HG03108 (cell line): ENCODE results near the gene WNT9A.

Source experiments
- ATAC-seq: cut with Tn5 transposase; IDR thresholded peaks from one replicate; pipeline ENCODE4 v1.9.1; 2021; ENCODE audit warnings: moderate library complexity; ENCODE audit not compliant: unreplicated experiment

WNT9A gene

DNA sequence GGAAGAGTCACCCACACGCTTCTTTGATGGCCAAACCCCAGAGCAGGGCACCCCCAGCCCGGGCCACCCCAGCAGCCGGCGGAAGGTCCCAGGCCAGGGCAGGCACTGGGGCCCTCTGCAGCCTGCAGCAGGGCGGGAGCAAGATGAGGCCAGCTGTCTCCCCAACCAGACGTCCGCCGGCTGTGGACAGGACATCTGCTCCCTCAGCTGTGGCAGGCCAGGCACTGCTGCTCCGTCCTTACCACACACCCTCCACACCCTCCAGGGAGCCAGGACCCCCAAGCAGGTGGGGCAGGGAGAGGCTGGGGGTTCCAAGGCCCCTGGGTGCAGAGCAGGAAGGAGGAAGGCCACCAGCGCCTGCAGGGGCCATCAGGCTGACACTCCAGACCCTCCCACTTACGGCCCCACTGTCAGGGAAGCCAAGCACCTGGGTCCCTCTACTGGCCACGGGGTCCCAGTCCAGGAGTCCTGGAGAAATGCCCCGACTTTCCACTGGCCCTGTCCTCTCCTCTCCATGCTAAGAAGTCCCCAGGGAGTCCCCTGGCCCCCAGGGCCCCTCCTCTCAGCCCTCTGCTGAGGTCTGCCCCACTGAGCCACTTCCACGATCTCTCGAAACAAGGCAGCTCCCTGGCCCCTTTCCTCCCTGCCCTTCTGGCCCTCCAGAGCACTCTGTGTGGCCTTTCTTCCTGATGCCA, 5.6 kb downstream of the WNT9A start:
- ATAC-seq = no peak

DNA sequence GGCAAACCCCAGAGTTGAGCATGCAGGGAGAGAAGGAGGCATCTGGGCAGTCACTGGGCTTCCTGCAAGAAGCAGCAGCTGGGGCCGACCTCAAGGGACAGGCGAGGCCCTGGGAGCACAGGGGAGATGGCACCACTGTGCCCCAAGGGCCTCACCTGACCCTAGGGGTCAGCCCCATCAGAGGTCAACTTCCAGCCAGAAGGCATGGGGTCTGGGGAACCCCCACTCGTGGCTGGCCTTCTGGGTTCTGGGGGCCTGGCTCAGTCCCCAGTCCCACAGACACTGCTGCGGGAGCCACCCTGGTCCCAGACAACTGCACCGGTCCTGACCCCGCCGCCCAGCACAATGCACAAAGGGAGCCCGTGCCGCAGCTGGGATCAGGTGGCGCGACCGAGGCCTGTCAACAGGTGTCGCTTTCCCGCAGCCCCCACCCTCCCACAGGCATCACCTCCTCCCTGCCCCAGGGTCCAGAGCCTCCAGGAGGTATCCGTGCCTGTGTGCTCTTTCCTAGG, 6.2 kb downstream of the WNT9A start:
- ATAC-seq = no peak

DNA sequence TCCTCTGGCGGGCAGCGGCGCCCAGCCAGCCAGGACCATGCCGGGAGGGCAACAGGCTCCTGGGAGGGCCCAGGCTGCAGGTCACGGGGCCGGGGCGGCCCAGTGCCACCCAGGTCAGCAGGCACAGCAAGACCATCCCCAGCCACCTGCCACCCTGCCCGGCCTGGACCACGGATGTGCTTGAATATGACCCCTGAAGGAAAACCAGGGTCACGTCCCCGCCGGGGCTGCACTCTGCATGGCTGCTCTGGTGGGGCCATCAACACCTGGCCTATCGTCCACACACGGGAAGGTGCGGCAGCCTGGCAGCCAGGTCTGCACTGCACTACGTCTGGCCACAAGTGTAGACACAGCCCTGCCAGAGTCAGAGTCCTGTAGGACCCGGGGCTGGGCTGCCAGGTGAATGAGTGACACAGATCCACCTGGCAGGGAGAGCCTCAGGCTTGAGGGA, 6.9 kb downstream of the WNT9A start:
- no peak for ATAC-seq

DNA sequence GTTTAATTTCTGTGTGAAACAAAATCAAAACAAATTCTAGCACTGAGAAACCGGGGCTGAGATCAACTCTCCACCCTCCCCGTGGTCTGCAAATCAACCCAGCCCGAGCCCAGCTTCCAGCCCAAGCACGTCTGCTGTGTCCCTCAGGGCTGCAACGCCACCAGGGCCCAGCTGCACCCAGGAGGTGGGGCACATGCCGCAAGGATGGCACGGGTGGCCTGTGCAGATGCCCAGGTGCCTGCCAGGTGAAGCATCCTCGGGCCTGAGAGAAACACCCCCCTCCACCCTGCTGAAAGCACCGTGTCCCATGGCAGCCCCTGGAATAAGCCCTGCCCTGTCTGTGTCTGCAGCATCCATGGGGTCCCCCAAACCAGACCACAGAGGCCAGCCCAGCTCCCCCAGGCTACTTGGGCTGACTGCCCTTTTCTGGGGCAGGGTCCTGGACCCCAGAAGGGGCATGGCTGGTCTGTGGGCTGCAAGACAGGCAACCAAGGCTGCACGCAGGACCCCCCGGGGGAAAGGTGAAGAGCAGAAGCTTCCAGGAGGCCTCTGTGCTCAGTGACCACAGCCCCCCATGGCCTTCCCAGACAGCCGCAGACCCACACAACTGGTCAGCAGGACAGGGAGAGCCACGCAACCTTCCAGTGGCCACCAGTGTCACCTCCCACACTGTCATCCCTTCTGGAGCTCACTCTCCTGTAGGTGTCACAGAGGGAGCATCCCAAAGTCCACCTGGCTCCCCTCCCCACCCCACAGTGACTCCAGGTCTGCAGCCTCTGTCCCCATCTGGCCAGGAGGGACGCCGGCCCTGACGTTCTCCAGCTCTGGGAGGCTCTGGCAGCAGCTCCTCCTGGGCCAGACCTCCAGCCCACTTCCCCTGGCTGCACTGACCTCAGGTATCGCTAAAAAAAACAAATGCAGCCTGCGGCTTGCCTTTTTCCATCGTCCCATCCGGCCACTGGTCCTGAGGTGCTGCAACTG, 7.7 kb downstream of the WNT9A start:
- no peak for ATAC-seq

DNA sequence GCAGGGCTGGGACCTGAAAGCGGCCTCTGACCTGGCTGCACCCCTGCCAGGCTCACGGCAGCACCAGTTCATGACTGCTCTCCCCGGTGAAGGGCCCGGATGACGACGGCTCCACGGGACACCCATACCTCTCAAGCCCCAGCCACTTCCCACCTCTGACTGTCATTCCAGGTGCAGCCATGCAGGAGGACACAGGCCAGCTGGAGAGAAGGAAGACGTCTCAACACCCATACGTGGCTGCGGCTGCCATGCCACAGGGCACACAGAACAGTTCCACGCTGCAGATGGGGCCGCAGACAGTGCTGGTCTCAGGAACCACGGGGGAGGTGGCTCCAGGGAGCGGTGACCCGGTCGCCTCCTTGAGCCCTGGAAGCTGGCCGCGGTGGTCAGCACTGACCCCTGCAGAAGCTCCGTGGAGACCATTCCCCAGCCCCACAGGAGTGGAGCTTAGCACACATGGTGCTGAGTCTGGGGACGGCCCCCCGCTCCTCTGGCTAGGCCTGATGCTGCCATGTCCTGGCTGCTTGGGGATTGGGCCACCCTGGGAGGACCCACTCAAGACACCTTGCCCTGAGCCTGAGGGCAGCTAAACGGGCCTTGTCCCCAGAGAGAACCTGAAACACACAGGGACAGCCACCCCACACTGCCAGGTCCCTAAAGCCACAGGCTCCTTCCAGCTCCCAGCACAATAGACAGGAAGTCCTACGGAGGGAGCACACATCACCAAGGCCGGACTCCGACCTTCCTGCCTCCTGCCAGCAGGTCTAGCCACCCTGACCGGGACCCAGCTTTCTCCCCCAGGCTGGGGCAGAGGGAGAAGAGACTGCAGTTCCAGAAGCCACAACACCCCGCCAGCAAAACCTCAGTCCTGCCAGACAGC, 8.6 kb downstream of the WNT9A start:
- ATAC-seq = no peak

DNA sequence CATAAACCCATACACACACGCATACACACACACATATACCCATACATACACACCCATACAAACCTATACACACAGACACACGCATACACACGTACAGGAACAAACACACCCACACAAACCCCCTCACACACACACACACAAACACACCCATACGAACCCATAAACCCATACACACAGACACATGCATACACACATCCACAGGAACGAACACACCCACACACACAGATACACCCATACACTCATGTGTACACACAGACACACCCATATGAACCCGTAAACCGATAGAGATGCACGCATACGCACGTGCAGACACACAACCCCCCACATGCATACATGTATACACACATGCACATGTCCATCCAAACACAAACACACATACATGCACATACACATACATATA, 9.5 kb downstream of the WNT9A start:
- ATAC-seq = no peak

DNA sequence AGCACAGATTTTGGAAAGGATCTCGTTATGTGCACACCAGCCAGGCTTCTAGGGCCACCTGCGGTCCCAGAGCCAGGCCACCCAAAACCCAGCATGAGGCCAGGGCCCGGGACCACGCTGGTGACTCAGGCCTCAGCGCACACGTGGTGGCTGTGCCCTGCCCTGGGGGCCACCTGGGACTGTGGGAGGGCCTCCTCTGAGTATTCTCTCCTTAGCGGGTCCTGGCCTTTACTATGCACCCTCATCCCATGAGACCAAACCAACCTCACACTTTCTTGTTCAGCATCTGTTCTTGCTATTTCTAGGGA, 9.9 kb downstream of the WNT9A start:
- ATAC-seq = no peak

DNA sequence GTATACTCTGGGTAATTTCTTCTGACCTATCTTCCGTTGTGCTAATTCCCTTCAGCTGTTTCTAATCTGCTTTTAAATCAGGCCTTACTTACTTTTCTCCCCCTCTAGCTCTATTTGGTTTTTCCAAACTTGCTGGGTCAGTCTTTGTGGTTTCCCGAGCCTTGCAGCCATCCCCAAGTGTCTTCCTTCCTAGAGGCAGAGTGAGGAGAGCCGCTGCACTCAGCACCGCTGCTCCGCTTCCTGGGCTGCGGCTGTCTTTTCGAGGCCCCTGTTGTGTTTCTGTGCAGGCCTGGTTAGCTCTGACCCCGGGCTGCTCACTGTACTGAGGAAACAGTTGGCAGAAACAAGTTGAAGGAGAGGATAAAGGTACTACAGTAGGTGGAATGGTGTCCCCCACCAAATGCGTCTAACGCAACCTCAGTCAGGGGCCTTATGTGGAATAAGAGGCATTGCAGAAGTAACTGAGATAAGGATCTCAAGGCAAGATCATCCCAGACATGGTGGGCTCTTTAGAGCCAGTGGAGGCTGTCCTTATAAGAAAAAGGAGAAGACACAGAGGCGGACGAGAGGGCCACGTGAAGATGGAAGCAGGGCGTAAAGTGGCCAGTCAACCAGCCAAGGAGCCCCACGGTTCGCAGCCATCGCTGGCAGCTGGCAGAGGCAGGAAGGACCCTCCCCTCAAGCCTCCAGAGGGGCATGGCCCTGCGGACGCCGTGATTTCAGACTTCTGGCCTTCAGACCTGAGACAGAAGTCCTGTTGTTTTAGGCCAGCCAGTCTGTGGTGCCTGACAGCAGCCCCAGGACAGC, 10.5 kb downstream of the WNT9A start:
- ATAC-seq = no peak

DNA sequence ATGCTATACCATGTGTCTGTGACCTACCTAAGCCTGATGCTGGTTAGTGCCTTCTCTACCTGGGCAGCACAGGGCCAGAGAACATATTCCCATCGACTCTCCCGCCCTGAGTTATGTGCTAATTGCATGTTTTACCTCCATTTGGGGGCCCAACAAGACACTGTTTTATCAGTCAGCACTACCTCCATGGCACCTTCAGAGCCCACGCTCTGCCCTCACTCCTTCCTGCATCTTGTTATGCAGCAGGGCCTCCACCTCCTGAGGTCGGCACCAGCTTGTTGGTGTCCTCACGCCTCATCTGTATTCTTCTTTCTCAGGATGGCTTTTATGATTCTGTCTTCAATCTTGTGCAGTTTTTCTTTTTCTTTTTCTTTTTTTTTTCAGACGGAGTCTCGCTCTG, 11.9 kb downstream of the WNT9A start:
- ATAC-seq = no peak

DNA sequence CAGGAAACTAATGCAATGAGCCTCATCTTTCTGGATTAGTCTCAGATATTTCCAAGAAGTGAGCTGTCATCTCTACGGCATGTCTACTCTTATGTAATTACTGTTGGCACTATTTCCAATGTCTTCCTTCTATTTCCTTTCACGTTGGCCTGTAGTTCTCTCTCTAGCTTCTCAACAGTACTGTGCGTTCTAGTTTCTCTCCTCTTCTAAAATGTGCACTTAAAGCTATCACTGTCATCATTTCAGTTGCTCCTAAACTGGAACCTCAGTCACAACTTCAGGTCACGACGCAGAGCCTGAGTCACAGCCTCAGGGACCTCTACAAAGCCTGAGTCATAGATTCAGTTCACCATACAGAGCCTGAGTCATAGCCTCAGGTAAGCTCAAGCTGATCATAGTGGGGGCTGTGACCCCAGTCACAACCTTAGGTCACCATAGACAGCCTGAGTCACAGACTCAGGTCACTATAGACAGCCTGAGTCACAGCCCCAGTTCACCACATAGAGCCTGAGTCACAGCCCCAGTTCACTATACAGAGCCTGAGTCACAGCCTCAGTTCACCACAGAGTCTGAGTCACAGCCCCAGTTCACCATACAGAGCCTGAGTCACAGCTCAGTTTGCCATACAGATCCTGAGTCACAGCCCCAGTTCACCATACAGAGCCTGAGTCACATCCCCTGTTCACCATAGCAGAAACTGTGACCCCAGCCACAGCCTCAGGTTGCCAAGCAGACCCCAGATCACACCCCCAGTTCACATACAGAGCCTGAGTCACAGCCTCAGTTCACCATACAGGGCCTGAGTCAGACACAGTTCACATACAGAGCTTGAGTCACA, 13.0 kb downstream of the WNT9A start:
- ATAC-seq = no peak

DNA sequence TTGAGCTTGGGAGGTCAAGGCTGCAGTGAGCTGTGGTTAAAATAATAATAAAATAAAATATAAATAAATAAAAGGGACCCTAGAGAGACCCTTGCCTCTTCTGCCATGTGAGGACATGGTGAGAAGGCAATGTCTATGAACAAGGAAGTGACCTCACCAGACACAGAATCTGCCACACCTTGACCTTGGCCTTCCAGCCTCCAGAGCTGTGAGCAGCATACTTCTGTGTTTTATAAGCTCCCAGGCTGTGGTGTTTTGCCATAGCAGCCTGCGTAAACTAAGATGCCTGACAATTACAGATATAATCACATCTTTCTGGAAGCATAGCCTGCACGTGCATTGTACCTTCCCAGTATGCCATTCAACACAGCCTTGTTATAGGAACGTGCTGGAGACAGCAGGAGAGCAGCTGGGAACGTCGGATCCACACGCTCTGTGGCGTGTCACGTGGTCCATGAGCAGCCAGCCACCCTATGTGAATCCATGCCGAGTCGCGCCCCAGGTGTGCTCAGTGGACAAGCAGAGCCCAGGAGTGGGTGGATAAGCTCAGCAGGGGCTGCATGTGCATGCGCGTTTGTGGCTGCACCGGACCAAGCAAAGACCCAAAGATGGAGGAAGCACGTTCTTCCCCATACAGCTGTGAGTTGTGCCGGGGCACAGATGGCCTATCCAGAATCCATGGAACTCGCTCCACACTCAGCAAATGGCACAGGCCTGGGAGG, 17.8 kb downstream of the WNT9A start:
- no peak for ATAC-seq

DNA sequence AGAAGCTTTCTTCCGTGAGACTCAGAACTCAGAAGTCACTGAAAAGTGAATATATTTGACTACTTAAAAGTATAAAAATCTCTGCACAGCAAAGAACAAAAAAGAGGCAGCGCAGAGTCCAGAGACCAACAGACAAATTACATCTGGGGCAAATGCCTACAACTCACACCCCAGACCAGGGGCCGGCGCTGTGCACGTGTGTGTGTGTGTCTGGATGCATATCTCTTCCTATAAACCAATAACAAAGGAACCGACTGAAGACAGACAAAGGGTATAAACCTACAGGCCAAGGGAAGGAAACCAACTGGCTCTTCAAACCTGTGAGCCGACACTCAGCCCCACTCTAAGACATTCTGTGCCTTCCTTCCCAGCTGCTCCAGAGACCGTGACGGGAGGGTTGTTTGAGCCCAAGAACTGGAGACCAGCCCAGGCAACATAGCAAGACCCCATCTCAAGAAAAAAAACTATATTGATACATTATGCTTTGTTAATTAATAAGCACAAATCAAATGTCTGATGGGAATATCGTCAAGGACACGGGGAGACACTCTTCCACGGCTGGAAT, 18.8 kb downstream of the WNT9A start:
- ATAC-seq = no peak

DNA sequence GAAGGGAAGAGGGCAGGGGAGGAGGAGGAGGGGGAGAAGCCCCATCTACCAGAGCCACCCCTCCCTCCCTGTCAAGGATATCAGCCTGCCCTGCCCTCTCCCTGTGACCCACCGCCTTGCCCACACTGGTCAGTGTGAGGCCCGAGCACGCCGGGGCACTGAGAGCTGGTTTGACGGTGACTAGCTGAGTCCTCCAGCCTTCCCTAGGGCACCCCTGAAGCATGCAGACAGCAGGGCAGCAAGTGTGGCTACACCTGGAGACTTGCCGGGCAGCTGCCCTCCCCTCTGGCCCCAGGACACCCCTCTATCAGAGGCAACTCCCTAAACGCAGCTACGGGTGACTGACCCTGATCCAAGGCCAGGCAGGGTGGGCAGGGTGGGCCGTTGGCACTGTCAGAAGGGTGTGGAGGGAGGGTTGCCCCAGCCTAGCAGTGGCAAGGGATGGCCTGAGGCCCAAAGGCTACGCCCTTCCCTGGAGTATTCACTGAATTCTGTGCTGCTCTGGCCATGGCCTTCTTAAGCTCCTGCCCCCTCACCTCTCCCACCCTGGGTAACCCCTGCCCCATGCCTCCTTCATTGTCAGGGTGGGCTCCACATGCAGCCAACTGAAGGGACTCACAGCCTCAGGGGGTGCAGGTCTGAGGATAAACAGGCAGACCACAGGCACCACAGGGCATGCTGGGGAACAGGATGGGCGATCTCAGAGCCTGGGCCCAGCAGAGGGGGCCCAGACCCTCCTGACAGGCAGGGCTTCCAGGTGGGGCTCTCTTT, 19.6 kb downstream of the WNT9A start:
- ATAC-seq = no peak

DNA sequence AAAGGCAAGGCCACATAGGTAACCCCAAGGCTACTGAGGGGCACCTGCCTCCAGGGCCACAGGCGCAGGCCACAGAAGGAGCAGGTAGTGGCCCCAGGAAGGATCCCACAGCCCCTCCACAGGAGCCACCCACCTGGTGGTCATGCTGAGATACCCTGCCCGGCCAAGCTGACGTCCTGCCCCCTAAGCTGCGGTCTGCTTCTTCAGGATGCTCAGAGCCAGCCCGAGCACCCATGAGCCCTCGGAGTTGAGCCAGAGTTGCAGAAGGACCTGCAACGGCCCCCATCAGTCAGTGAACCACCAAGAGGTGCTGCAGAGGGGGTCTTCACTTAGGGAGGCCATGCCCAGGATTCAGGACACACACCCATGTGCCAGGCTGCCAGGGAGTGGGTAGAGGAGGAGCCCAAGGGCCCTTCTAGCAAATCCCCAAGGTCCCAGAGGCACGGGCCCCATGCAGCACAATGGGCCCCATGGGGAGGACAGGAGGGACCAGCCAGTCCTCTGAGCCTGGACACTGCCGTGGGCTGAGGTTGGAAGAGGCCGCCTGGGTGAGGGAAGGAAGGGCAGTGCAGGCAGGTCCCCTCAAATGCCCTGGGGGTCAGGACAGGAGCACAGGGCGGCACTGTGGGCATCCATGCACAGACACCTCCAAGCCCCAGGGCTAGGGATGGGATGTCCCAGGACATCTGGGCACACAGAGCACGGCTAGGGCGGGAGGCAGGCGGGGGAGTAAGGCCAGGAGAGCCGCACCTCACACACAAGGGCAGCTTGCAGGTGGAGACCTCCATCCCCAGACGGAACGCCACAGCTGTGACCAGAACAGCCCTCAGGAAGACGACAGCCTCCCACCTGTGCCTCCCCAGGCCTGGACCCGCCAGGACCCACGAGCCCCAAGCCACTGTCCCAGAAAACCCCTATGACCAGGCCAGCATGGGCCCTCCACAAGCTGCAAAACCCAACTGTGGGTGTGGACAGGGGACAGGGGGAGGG, 20.5 kb downstream of the WNT9A start:
- no peak for ATAC-seq

DNA sequence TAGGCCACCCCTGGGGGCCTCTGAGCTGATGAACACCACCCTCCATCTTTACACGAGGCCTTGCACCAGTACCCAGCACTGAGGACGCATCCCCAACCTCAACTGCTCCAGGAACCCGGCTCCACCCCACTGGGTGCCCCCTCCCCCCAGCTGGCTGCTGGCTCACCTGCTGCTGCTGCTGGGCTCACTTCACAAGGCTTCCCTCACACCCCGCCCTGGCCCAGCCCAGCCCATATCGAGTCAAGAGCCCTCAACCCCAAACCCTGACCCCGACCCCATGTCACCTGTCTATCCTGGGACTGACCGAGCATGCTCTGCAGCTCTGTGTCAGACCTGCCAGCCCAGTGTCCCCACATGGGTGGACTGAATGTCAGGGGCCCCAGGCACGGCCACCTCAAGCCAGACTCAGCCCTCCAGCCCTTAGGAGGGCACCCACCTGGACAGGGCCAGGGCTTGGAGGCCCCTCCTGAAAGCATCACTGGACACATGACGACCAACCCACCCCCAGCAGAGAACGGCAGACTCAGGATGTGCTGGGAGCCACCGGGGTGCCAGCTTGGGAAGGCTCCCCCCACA, 21.4 kb downstream of the WNT9A start:
- ATAC-seq = no peak

DNA sequence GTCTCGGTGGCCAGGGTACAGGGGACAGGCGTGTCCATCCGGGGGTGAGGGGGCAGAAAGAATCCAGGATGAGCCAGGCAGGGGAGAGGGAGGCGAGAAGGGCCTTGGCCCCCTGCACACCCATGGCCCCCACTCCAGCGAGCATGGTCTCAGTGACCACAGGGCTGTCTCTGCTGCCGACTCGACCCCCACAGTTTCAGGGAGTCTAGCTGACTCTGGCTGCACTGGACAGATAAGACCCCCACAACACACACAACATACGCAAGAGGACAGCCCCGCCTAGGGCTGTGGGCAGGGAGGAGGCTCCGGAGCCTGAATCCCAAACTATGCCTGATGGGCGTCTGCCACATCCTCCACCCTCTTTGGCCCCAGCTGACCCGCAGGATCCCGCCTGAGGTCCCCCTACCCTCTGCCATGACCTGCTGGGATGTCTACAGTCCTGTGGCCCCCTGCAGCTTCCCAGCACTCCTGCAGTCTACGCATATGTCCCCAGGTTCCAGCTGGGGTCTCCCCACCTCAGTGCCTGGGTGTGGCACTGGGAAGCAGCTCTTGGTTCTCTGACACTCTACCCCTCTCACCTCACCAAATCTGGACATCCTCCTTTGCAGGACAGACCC, 22.0 kb downstream of the WNT9A start:
- ATAC-seq = no peak
